Breast epithelium (tissue), 4 donors: ENCODE results near the gene MON1B. TPM values are rescaled to one million over a fixed set of nuclear protein-coding genes. Genes with fewer than 3 reads are reported as not detected.

Source experiments
- DNase-seq, 2 donors: peaks; one replicate each; pipeline ENCODE4 v3.0.0-alpha.2; 2019; ENCODE audit warnings: low spot score in 2 of 2
- H3K27ac ChIP-seq, 2 donors: fragments of 200-600 bp; sonication (generic) in 1 of 2; one replicate each; pipeline ENCODE4 v1.5.1; 2016 to 2019; ENCODE audit warnings: mild to moderate bottlenecking in 1 of 2
- H3K27me3 ChIP-seq, 2 donors: fragments of 200-600 bp; sonication (generic) in 1 of 2; one replicate each; pipeline versions ENCODE4 v1.5.1 to v1.6.0; 2017 to 2019; ENCODE audit warnings: control low read depth in 1 of 2, mild to moderate bottlenecking in 1 of 2
- H3K36me3 ChIP-seq: fragments of 200-600 bp; one replicate; pipeline ENCODE4 v1.5.1; 2019
- H3K4me1 ChIP-seq, 2 donors: fragments of 200-600 bp; sonication (generic); one replicate each; pipeline ENCODE4 v1.5.1; 2016 to 2019; ENCODE audit warnings: control low read depth in 1 of 2
- H3K4me3 ChIP-seq, 3 donors: fragments of 200-600 bp; sonication (generic); 1 replicate in 2 of 3; 2 replicates in 1 of 3; pipeline ENCODE4 v1.5.1; 2016 to 2019; ENCODE audit warnings: mild to moderate bottlenecking in 3 of 3, moderate library complexity in 2 of 3
- H3K9me3 ChIP-seq, 2 donors: fragments of 200-600 bp; sonication (generic) in 1 of 2; one replicate each; pipeline ENCODE4 v1.5.1; 2016 to 2019; ENCODE audit warnings: control low read depth in 1 of 2
- CTCF ChIP-seq, 3 donors: fragments of 450-650 bp; IDR thresholded peaks; one replicate each; pipeline ENCODE4 v1.5.1; 2016 to 2017; ENCODE audit warnings: antibody characterized with exemption in 3 of 3, mild to moderate bottlenecking in 3 of 3, moderate library complexity in 3 of 3
- POLR2A ChIP-seq: fragments of 450-650 bp; IDR thresholded peaks from one replicate; pipeline ENCODE4 v1.6.1; 2016; ENCODE audit warnings: antibody characterized with exemption, mild to moderate bottlenecking, moderate library complexity
- POLR2AphosphoS5 ChIP-seq, 3 donors: sonication (generic); formaldehyde crosslinking; IDR thresholded peaks; one replicate each; pipeline ENCODE4 v1.6.1; 2017; ENCODE audit warnings: antibody characterized with exemption in 3 of 3
- intact Hi-C: fragments of 100-400 bp; cut with DNase I; formaldehyde crosslinking; loops from one replicate; pipeline ENCODE4 v1.15.1; 2023; ENCODE audit warnings: low total_unique reads
- total RNA-seq, 3 donors: library from RNA; depleted of rRNA; stranded (reverse); fragments of >200 nt; gene quantifications; one replicate each; pipeline ENCODE4 v1.1.0, GENCODE V29; 2016

Gene MON1B
- total RNA-seq, 3 donors from 2014 or later: 21.6 to 26.6 (median 22.5) TPM

- H3K4me3 ChIP-seq: no peak overlapping the region
- no peak for DNase-seq
- intact Hi-C loops: no loop called here
- H3K9me3 ChIP-seq: no peaks in the 10 kb centered on the region
- no peak for TF ChIP-seq CTCF (IDR thresholded peaks at IDR 0.05)
- no peak for TF ChIP-seq POLR2A
- H3K4me1 ChIP-seq: no peaks in the 10 kb centered on the region
- no peak overlapping the region for H3K27ac ChIP-seq
- no peaks in the 10 kb centered on the region for H3K36me3 ChIP-seq
- H3K27me3 ChIP-seq: no peaks in the 10 kb centered on the region
These were observed 55.2 kb downstream of the MON1B start for GRCh38 chr16:77246150-77246549.

GRCh38 chr16:77250400-77250799 is 59.4 kb downstream of the MON1B start:
- intact Hi-C loops: no loop called here
- no peaks in the 10 kb centered on the region for H3K27me3 ChIP-seq
- H3K4me1 ChIP-seq: no peaks in the 10 kb centered on the region
- no peaks in the 10 kb centered on the region for H3K36me3 ChIP-seq
- H3K27ac ChIP-seq: no peak overlapping the region
- DNase-seq: no peak
- H3K4me3 ChIP-seq: no peak overlapping the region
- no peak for TF ChIP-seq POLR2AphosphoS5 (IDR thresholded peaks at IDR 0.05)
- TF ChIP-seq POLR2A: no peak
- TF ChIP-seq CTCF (IDR thresholded peaks at IDR 0.05): no peak
- no peaks in the 10 kb centered on the region for H3K9me3 ChIP-seq

Other genes with a start within 250 kb of the MON1B start
- gene SYCE1L, start 8.2 kb downstream of the MON1B start, total RNA-seq: 1 to 10 TPM in 2 of 3 donors, under 1 TPM in 1; 0.48 to 5.1 (median 3.6) TPM
- gene ADAMTS18, start 243.8 kb downstream of the MON1B start, total RNA-seq: 10 to 100 TPM in 1 of 3 donors, 1 to 10 TPM in 1, under 1 TPM in 1; 0.48 to 20.6 (median 1.9) TPM